NCI-H1694 (cell line): ENCODE measurements around the gene TOR1AIP2.

Experiments
- DNase-seq: peaks from one replicate; lab custom pipeline; 2025; lab: John Stamatoyannopoulos, UW

The TOR1AIP2 gene

DNA sequence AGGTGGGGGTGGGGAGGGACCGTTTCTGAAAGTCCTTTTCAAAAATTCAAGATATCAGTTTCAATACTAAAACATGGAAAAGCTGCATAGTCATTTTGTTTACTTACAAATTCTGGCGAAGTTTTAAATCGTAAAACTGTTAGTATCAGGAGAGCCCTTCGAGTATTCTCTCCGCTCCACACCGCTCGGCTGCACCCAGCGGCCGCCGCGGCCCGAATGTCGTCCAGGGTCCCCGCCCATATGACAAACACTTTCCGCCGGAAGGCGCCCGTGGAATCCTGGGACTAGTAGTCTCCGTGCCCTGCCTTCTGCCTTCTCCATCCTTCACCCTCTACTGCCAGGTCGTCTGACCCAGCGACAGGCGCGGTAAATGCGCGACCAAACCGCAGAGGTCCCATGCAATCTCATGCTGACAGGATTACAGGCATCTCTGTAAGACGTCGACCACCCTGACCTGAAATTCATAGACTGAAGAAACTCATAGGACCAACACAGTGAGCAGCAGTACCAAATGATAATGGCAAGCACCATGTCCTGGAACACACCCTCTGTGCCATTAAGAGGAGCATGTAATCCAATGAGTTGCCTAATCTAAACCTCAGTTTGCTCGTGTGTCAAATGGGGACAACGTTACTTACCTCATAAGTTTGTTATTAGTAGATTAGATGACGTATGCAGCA is at the start of gene TOR1AIP2:
TSS of gene TOR1AIP2 (minus strand) at position 218 of the 680 bp plus-strand sequence. CDS start 25,138 bp downstream, outside the sequence.
- DNase-seq = peak; percentile 88

- DNase-seq = no peak
These were observed 49.2 kb upstream of the TOR1AIP2 start for GRCh38 chr1:179926850-179927205.

DNA sequence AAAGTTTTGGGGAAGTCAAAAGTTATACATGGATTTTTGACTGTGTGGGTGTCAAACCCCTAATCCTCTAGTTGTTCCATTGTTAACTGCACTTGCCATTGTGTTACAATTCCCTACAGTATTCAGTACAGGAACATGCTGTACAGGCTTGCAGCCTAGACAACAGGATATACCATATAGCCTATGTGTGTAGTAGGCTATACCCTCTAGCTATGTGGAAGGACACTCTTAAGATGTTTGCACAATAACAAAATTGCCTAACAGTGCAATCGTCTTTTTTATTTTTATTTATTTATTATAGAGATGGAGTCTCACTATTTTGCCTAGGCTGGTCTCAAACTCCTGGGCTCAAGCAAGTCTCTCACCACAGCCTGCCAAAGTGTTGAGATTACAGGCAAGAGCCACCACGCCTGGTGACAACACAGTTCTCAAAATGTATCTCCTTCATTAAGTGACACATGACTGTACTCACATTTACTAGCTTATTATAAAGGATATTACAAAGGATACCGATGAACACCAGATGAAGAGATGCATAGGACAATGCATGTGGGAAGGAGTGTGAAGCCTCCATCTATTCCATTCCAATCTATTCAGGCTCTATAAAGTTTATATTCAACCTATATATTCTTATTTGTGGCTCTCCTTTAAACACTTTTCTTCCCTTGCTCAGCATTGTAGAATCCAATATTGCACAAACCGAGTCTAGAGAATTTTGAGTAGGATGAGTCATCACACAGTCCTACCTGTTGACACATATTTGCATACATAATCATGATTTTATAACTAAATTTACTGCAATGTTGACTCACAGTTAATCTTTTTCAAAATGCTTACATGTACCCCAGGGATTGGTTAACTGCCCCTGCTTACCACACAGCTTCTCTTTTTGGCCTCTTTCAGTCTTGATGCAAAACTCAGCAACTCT is 48.6 kb upstream of the TOR1AIP2 start:
- no peak for DNase-seq

- no peak for DNase-seq
These were observed 47.7 kb upstream of the TOR1AIP2 start for GRCh38 chr1:179925302-179925701.

DNA sequence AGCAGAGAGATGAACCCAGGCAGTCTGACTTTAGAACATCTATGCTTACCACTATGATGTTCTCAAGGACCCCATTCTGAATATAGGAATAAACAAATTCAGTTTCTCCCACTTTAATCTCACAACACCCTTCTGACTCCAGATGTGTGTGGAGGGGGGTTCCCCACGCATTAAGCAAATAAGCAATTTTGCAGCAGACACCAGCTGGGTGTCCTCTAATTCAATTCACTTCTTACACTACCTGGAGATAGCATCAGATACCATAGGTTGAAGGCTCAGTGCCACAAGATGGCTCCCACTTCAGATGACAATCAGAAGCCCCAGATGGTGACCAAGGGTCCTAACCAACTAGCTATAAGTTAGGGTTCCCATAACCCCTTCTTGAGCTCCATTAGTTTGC is 46.7 kb upstream of the TOR1AIP2 start:
- no peak for DNase-seq

- DNase-seq = no peak
These were observed 45.4 kb upstream of the TOR1AIP2 start for GRCh38 chr1:179923029-179923428.

DNA sequence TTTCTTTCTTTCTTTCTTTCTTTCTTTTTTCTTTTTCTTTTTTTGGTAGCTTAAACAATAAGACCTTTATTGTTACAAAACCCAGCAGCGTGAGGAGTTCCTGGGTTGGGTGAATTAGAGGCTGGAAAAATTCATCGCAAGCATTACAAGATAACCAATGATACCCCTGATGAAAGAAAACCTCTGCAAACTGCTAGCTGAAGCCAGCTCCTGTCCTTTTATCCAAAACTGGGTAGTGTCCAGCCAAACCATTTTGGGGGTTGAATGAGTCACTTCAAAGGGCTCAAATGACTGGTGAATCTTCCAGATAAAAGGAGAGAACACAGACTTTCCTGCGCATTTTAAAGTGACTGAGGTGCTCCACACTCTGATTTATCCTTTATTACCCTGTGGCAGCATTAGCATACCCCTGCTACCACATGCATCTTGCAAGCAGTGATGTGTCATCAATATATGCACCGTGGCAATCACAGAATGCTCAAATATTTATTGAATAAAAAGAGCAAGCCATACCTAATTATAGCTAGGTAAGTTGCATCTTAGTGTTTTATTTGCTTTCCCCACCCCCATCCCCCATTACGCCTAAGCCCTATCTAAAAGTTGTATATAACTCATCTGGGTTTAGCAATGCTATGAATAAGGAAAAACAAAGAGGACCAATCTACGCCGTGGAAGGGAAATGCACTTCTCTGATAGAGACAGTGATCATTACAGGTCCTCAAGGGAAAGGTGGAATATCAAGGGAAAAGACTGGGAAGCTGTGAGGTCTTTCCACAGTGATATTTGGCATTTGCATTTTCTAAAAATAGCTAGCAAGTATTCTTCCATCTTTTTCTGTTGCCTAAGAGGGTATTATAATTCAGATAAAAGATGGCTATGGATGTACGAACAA is 44.6 kb upstream of the TOR1AIP2 start:
- DNase-seq = no peak

- DNase-seq = no peak
These were observed 43.9 kb upstream of the TOR1AIP2 start for GRCh38 chr1:179921472-179921871.

DNA sequence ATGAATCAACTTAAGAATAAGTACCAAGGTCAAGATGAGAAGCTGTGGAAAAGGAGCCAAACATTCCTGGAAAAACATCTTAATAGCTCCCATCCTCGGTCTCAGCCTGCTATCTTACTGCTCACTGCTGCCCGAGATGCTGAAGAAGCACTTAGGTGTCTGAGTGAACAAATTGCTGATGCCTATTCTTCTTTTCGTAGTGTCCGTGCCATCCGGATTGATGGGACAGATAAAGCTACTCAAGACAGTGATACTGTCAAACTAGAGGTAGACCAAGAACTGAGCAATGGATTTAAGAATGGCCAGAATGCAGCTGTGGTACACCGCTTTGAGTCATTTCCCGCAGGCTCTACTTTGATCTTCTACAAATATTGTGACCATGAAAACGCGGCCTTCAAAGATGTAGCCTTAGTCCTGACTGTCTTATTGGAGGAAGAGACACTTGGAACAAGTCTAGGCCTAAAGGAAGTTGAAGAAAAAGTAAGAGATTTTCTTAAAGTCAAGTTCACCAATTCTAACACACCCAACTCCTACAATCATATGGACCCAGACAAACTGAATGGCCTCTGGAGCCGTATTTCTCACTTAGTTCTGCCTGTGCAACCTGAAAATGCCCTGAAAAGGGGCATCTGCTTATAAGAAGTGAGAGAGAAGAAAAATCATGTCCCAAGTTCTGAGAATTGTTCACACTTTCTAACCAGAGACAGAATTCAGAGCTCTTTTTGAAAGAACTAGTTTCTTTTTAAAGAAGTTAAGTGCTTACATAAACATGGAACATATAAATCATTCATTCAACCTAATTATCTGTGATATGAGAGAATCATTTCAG is 40.2 kb upstream of the TOR1AIP2 start:
- DNase-seq = no peak

DNA sequence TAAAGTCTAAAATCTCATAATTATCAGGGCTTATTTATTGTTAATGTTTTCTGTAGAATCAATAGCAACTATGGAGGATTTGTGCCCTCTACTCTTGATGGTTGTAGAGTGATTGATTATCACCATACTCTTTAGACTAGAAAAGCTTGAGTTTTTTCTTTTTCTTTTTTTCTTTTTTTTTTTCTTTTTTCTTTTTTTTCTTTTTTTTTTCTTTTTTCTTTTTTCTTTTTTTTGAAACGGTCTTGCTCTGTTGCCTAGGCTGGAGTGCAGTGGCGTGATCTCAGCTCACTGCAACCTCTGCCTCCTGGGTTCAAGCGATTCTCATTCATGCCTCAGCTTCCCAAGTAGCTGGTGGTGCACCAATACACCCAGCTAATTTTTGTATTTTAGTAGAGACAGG is 34.2 kb upstream of the TOR1AIP2 start:
- no peak for DNase-seq

- no peak for DNase-seq
These were observed 33.3 kb upstream of the TOR1AIP2 start for GRCh38 chr1:179910934-179911333.

DNA sequence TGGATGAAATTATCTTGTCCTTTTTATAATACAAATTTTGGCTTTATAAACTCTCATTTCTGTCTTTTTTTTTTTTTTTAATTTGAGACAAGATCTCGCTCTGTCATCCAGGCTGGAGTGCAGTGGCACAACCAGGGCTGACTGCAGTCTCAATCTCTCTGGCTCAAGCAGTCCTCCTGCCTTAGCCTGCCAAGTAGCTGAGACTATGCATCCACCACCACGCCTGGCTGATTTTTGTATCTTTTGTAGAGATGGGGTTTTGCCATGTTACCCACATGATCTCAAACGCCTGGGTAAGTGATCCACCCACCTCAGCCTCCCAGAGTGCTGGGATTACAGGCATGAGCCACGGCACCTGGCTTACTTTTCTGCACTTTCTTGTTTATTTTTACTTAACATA is 12.0 kb upstream of the TOR1AIP2 start:
- no peak for DNase-seq

- DNase-seq = no peak
These were observed 10.5 kb upstream of the TOR1AIP2 start for GRCh38 chr1:179888071-179888470.

- DNase-seq = no peak
These were observed 6.1 kb upstream of the TOR1AIP2 start for GRCh38 chr1:179883745-179884138.

- no peak for DNase-seq
These were observed 5.6 kb upstream of the TOR1AIP2 start for GRCh38 chr1:179883040-179883744.

GRCh38 chr1:179882253-179883039 is 4.8 kb upstream of the TOR1AIP2 start, which contains the start of gene TOR1AIP1:
TSS of gene TOR1AIP1 (plus strand) at chr1:179882285. CDS start at chr1:179882503, 218 bp downstream.
- peak; percentile 99 for DNase-seq

GRCh38 chr1:179881642-179882252 is 4.1 kb upstream of the TOR1AIP2 start:
- DNase-seq = peak; percentile 63

DNA sequence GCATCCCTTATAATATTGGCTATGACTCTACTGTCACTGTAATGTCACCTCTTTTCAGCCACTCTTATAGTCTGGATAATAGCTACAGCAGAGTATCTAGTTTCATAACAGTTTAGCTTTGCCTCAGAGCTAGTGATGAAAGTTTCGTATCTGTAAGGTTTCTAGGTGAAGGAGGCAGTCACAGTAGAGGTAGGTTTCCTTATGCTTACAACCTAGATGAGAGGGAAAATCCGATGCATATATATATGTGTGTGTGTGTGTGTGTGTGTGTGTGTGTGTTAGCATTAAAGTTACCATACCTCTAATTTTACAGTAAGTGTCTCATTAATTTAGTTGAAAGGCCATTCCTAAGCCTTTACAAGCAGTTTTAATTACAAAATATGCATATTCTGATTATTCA is 2.2 kb upstream of the TOR1AIP2 start:
- DNase-seq = no peak

DNA sequence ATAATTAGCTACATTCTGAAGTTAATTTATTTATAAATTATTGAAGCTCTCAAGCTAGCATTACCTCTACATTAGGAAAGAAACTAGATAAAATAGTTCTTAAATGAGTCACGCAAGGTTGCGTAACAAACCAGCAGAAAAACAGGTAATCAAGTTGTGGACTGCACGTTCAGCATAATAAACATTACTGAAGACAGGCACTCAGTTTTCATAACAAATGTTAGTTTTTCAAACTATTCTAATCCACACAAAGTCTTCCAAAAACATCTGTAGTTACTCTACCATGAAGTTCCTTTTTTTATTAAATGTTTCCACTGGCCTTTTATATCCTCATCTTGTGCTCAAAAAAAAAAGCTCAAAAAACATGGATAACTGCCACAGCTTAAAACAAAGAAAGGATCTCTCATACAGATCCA is 1.3 kb downstream of the TOR1AIP2 start:
- no peak for DNase-seq
